Stomach (tissue), 4 donors: ENCODE results near the gene DOCK3.

Experiments used
- CTCF ChIP-seq, 7 experiments: fragments of 450-650 bp in 4 of 7; fragments of 200-600 bp in 3 of 7; sonication (generic) in 3 of 7; IDR thresholded peaks; one replicate each; pipeline ENCODE4 v1.5.1; 2016 to 2019; ENCODE audit warnings: antibody characterized with exemption in 7 of 7, control low read depth in 2 of 7, mild to moderate bottlenecking in 1 of 7
- EP300 ChIP-seq: sonication (generic); formaldehyde crosslinking; IDR thresholded peaks from one replicate; pipeline ENCODE4 v1.6.1; 2017; ENCODE audit warnings: antibody characterized with exemption
- POLR2A ChIP-seq, 4 donors: fragments of 450-650 bp; IDR thresholded peaks; one replicate each; pipeline ENCODE4 v1.6.1; 2016; ENCODE audit warnings: antibody characterized with exemption in 4 of 4, control low read depth in 2 of 4, mild to moderate bottlenecking in 1 of 4, moderate library complexity in 1 of 4
- POLR2AphosphoS5 ChIP-seq, 3 donors: sonication (generic); formaldehyde crosslinking; IDR thresholded peaks; one replicate each; pipeline ENCODE4 v1.6.1; 2016; ENCODE audit warnings: antibody characterized with exemption in 3 of 3

- TF ChIP-seq POLR2A (IDR thresholded peaks at IDR 0.05) (no peak), CTCF (IDR thresholded peaks at IDR 0.05) (no peak), POLR2AphosphoS5 (IDR thresholded peaks at IDR 0.05) (no peak), EP300 (no peak)
These were observed 1.4 kb downstream of the DOCK3 start for GRCh38 chr3:50676031-50676705.
